ENCODE data around the gene NBPF14. TPM values are rescaled to one million over a fixed set of nuclear protein-coding genes. Genes with fewer than 3 reads are reported as not detected.

NBPF14 gene
- total RNA-seq, 1 donor from 2014 or later: 41.3 TPM

Other genes starting within 250 kb of the NBPF14 start
- not detected in 2 replicates for gene PPIAL4G, start 112.7 kb downstream of the NBPF14 start, total RNA-seq
- 0.79 and 1.2 TPM in 2 replicates for gene NUDT4B, start 152.8 kb upstream of the NBPF14 start, total RNA-seq
- gene PDE4DIP, start 248.4 kb upstream of the NBPF14 start, total RNA-seq: 41.6 and 45.2 TPM in 2 replicates